H9 (cell line): Measurements from ENCODE around the gene BRPF1. TPM values are rescaled to one million over a fixed set of nuclear protein-coding genes. Genes with fewer than 3 reads are reported as not detected.

ENCODE experiments used
- DNase-seq: peaks from one replicate; pipeline ENCODE4 v3.0.0-alpha.2; 2017
- H2AFZ ChIP-seq: one replicate; pipeline ENCODE4 v1.6.1; 2013; ENCODE audit warnings: mild to moderate bottlenecking, low read length, control low read depth, moderate library complexity
- H2AK5ac ChIP-seq: 2 replicates; pipeline ENCODE4 v1.6.1; 2013; ENCODE audit warnings: low read length, control low read depth, mixed read lengths; ENCODE audit not compliant: insufficient read length
- H2BK120ac ChIP-seq: one replicate; pipeline ENCODE4 v1.6.1; 2013; ENCODE audit warnings: low read depth, mild to moderate bottlenecking, low read length, control low read depth, inconsistent platforms; ENCODE audit not compliant: poor library complexity, severe bottlenecking
- H2BK12ac ChIP-seq: 2 replicates; pipeline ENCODE4 v1.6.1; 2013; ENCODE audit warnings: low read length, control low read depth, mixed read lengths, low read depth; ENCODE audit not compliant: insufficient read length
- H2BK15ac ChIP-seq: 2 replicates; pipeline ENCODE4 v1.6.1; 2013; ENCODE audit warnings: low read depth, low read length, control low read depth
- H2BK20ac ChIP-seq: one replicate; pipeline ENCODE4 v1.6.1; 2013; ENCODE audit warnings: low read depth, mild to moderate bottlenecking, low read length, control low read depth, inconsistent platforms; ENCODE audit not compliant: poor library complexity, severe bottlenecking
- H2BK5ac ChIP-seq: 2 replicates; pipeline ENCODE4 v1.6.1; 2013; ENCODE audit warnings: low read length, control low read depth, mixed read lengths; ENCODE audit not compliant: insufficient read length
- H3K14ac ChIP-seq: 2 replicates; pipeline ENCODE4 v1.6.1; 2013; ENCODE audit warnings: low read length, control low read depth; ENCODE audit not compliant: insufficient read depth
- H3K18ac ChIP-seq: 2 replicates; pipeline ENCODE4 v1.6.1; 2013; ENCODE audit warnings: low read depth, mild to moderate bottlenecking, mixed read lengths, low read length, control low read depth; ENCODE audit not compliant: insufficient read length
- H3K23ac ChIP-seq: 2 replicates; pipeline ENCODE4 v1.6.1; 2013; ENCODE audit warnings: low read length, control low read depth, mixed read lengths, low read depth; ENCODE audit not compliant: insufficient read length
- H3K23me2 ChIP-seq: 2 replicates; pipeline ENCODE4 v1.6.1; 2013; ENCODE audit warnings: low read depth, mild to moderate bottlenecking, mixed read lengths, low read length, control low read depth; ENCODE audit not compliant: insufficient read length, poor library complexity, severe bottlenecking
- H3K27ac ChIP-seq: 2 replicates; pipeline ENCODE4 v1.5.1; 2013; ENCODE audit warnings: low read length, control low read depth, mixed read lengths, low read depth; ENCODE audit not compliant: insufficient read length
- H3K27me3 ChIP-seq: 2 replicates; pipeline ENCODE4 v1.6.1; 2013; ENCODE audit warnings: low read length, control low read depth, inconsistent platforms; ENCODE audit not compliant: insufficient read depth
- H3K4ac ChIP-seq: 2 replicates; pipeline ENCODE4 v1.6.1; 2013; ENCODE audit warnings: low read depth, mild to moderate bottlenecking, control low read depth, inconsistent platforms, low read length, moderate library complexity
- H3K4me1 ChIP-seq: 2 replicates; pipeline ENCODE4 v1.6.1; 2013; ENCODE audit warnings: low read length, control low read depth, inconsistent platforms; ENCODE audit not compliant: insufficient read depth
- H3K4me2 ChIP-seq: 2 replicates; pipeline ENCODE4 v1.6.1; 2013; ENCODE audit warnings: low read length, control low read depth, mixed read lengths; ENCODE audit not compliant: insufficient read length, insufficient read depth
- H3K56ac ChIP-seq: 2 replicates; pipeline ENCODE4 v1.6.1; 2013; ENCODE audit warnings: low read depth, mild to moderate bottlenecking, mixed read lengths, low read length, control low read depth; ENCODE audit not compliant: insufficient read length
- H3K79me1 ChIP-seq: 2 replicates; pipeline ENCODE4 v1.6.1; 2013; ENCODE audit warnings: low read depth, mild to moderate bottlenecking, moderate library complexity, low read length, control low read depth, inconsistent platforms; ENCODE audit not compliant: insufficient read depth, poor library complexity, severe bottlenecking
- H3K79me2 ChIP-seq: 2 replicates; pipeline ENCODE4 v1.6.1; 2013; ENCODE audit warnings: low read length, control low read depth, inconsistent platforms; ENCODE audit not compliant: insufficient read depth
- H3K9ac ChIP-seq: 2 replicates; pipeline ENCODE4 v1.6.1; 2013; ENCODE audit warnings: low read length, control low read depth, mixed read lengths; ENCODE audit not compliant: insufficient read length; ENCODE audit errors: extremely low read depth
- H3K9me3 ChIP-seq: one replicate; pipeline ENCODE4 v1.6.1; 2013; ENCODE audit warnings: low read depth, low read length, inconsistent platforms; ENCODE audit not compliant: control insufficient read depth
- H3T11ph ChIP-seq: one replicate; pipeline ENCODE4 v1.6.1; 2013; ENCODE audit warnings: mild to moderate bottlenecking, low read length, control low read depth, inconsistent platforms
- H4K20me1 ChIP-seq: one replicate; pipeline ENCODE4 v1.6.1; 2013; ENCODE audit not compliant: control insufficient read depth, insufficient read length, insufficient read depth
- H4K5ac ChIP-seq: 2 replicates; pipeline ENCODE4 v1.6.1; 2013; ENCODE audit warnings: low read depth, mild to moderate bottlenecking, mixed read lengths, low read length, control low read depth; ENCODE audit not compliant: insufficient read length
- H4K8ac ChIP-seq: replicated peaks from 2 replicates; pipeline ENCODE4 v1.6.1; 2013; ENCODE audit warnings: low read length, control low read depth, mixed read lengths, low read depth; ENCODE audit not compliant: insufficient read length
- H4K91ac ChIP-seq: 2 replicates; pipeline ENCODE4 v1.6.1; 2013; ENCODE audit warnings: low read depth, mild to moderate bottlenecking, moderate library complexity, mixed read lengths, low read length, control low read depth; ENCODE audit not compliant: insufficient read length
- H3K27ac Mint-ChIP-seq, 3 experiments: 2 replicates in 2 of 3; 3 replicates in 1 of 3; pipeline ENCODE4 v1.8.0; 2020 to 2021; ENCODE audit warnings: mixed read lengths in 3 of 3, mild to moderate bottlenecking in 1 of 3, moderate library complexity in 1 of 3
- H3K27me3 Mint-ChIP-seq: 2 replicates; pipeline ENCODE4 v1.8.0; 2021; ENCODE audit warnings: low read depth, mild to moderate bottlenecking, moderate library complexity, mixed read lengths
- H3K36me3 Mint-ChIP-seq, 3 experiments: 2 replicates in 2 of 3; 3 replicates in 1 of 3; pipeline ENCODE4 v1.8.0; 2020 to 2021; ENCODE audit warnings: low read depth in 3 of 3, mixed read lengths in 3 of 3; ENCODE audit not compliant: insufficient read depth in 1 of 3
- H3K4me1 Mint-ChIP-seq, 2 experiments: 2 replicates each; pipeline ENCODE4 v1.8.0; 2020; ENCODE audit warnings: mixed read lengths in 2 of 2
- H3K4me3 Mint-ChIP-seq, 2 experiments: 2 replicates in 1 of 2; 3 replicates in 1 of 2; pipeline ENCODE4 v1.8.0; 2020 to 2021; ENCODE audit warnings: mild to moderate bottlenecking in 2 of 2, mixed read lengths in 2 of 2, moderate library complexity in 1 of 2
- H3K9me3 Mint-ChIP-seq, 2 experiments: 2 replicates in 1 of 2; 3 replicates in 1 of 2; pipeline ENCODE4 v1.8.0; 2020; ENCODE audit warnings: mild to moderate bottlenecking in 2 of 2, mixed read lengths in 2 of 2, moderate library complexity in 1 of 2
- whole genome bisulfite sequencing: extraction: QIAGEN DNeasy Blood & Tissue Kit; methylation state at CpG from one replicate; pipeline ENCODE4 v1.1.7; 2013; ENCODE audit warnings: missing lambda C conversion rate, low lambda C conversion rate, mixed read lengths; ENCODE audit not compliant: insufficient read length; ENCODE audit errors: extremely low coverage; 5-methylcytosine and 5-hydroxymethylcytosine counted together
- total RNA-seq: library from RNA; stranded (reverse); gene quantifications from 2 replicates; pipeline ENCODE4 v1.2.1, GENCODE V29; 2021
- TF ChIP-seq, protein P1 (sequence below): fragments of 200-600 bp; sonication (generic); conservative IDR thresholded peaks from 3 replicates; pipeline ENCODE4 v1.8.0; 2021; ENCODE audit warnings: antibody characterized with exemption, mild to moderate bottlenecking

BRPF1 gene
- total RNA-seq, 1 experiment from 2014 or later = 38.6 TPM

DNA sequence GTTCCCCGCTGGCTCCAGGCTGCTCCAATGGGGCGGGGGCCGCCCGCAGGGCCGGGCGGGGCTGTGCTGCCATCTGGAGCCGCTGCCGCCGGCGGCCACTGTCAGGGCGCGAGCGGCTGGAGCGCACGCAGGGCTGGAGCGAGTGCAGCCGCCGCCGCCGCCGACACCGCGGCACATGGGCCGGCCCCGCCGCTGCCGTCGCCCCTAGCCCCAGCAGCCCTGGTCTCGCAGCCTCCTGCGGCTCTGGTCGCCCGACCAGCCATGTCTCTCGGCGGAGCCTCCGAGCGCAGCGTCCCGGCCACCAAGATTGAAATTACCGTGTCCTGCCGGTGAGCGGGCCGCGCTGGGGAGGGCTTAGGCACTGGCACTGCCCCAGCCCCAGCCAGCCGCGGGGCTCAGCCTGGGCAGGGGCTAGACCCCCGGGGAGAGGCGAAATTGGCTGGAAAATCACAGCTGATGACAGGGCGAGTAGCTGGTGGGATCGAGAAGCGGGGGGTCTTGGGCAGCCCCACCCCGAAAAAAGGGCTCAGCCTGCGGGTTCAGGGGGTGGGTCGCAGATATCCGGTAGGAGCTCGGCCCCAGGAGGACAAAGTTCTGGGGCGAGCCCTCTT, 27.7 kb upstream of the BRPF1 start, which contains the start of gene CPNE9:
CPNE9 (plus strand) TSS at position 98 of the 611 bp plus-strand sequence; CDS start at position 262, 164 bp downstream.
- Mint-ChIP-seq H3K4me3 (peak within 1 kb of the TSS; percentile 68 to 82), H3K4me1 (peaks cover 3 to 16% of the 10 kb centered on the region in 2 experiments; a peak in 3 of 4 replicates), H3K27ac (no peak within 1 kb of the TSS; a peak in 1 of 7 replicates), H3K27me3 (peaks cover 21% of the 10 kb centered on the region), H3K9me3 (no peaks in the 10 kb centered on the region), H3K36me3 (peaks cover 0 to 13% (median 0%) of the 10 kb centered on the region in 3 experiments; a peak in 1 of 7 replicates)
- Histone ChIP-seq H4K91ac (no peak within 1 kb of the TSS), H3K4me2 (peak within 1 kb of the TSS; percentile 81), H3K4me1 (no peaks in the 10 kb centered on the region), H2BK20ac (no peak within 1 kb of the TSS), H2BK12ac (no peak within 1 kb of the TSS), H3K4ac (no peak within 1 kb of the TSS), H3K9ac (no peak within 1 kb of the TSS), H3K18ac (no peak within 1 kb of the TSS), H2BK120ac (no peak within 1 kb of the TSS), H3K27me3 (peaks cover 3% of the 10 kb centered on the region; the same call in 1 of the 2 replicates), H2BK5ac (no peak within 1 kb of the TSS), H3K23ac (no peak within 1 kb of the TSS), H3K23me2 (peaks cover 11% of the 10 kb centered on the region), H3K27ac (no peak within 1 kb of the TSS), H4K5ac (no peak within 1 kb of the TSS), H2AK5ac (no peak within 1 kb of the TSS), H3K14ac (no peak within 1 kb of the TSS; the same call in 1 of the 2 replicates), H4K20me1 (no peaks in the 10 kb centered on the region), H3K56ac (no peak within 1 kb of the TSS), H3K79me2 (no peaks in the 10 kb centered on the region), H3K79me1 (no peaks in the 10 kb centered on the region), H2BK15ac (no peak within 1 kb of the TSS), H3K9me3 (no peaks in the 10 kb centered on the region), H2AFZ (no peak within 1 kb of the TSS), H4K8ac (no peak within 1 kb of the TSS), H3T11ph (no peak within 1 kb of the TSS)
- TF ChIP-seq, protein P1, sequence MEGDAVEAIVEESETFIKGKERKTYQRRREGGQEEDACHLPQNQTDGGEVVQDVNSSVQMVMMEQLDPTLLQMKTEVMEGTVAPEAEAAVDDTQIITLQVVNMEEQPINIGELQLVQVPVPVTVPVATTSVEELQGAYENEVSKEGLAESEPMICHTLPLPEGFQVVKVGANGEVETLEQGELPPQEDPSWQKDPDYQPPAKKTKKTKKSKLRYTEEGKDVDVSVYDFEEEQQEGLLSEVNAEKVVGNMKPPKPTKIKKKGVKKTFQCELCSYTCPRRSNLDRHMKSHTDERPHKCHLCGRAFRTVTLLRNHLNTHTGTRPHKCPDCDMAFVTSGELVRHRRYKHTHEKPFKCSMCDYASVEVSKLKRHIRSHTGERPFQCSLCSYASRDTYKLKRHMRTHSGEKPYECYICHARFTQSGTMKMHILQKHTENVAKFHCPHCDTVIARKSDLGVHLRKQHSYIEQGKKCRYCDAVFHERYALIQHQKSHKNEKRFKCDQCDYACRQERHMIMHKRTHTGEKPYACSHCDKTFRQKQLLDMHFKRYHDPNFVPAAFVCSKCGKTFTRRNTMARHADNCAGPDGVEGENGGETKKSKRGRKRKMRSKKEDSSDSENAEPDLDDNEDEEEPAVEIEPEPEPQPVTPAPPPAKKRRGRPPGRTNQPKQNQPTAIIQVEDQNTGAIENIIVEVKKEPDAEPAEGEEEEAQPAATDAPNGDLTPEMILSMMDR = no peak
- WGBS = no CpG with 5 or more reads among the region's 56 CpGs
- DNase-seq = peak; percentile 41
